Gastroesophageal sphincter (tissue), 4 donors: ENCODE data around the gene SAMD14. TPM values are rescaled to one million over a fixed set of nuclear protein-coding genes. Genes with fewer than 3 reads are reported as not detected.
"Not testable (repeated sequence)": the region's sequence is repeated elsewhere in the genome, so short reads cannot be mapped to it uniquely, and the experiment has no call there.

Source experiments
- ATAC-seq: fragments of 150-250 bp; one replicate; pipeline ENCODE4 v1.9.1; 2016; ENCODE audit warnings: mild to moderate bottlenecking, moderate library complexity
- H3K27ac ChIP-seq, 4 donors: fragments of 200-600 bp; sonication (generic) in 3 of 4; 1 replicate in 3 of 4; 2 replicates in 1 of 4; pipeline ENCODE4 v1.5.1; 2016 to 2019
- H3K27me3 ChIP-seq: fragments of 200-600 bp; sonication (generic); one replicate; pipeline ENCODE4 v1.5.1; 2019
- H3K36me3 ChIP-seq, 2 donors: fragments of 200-600 bp; sonication (generic); one replicate each; pipeline ENCODE4 v1.5.1; 2019; ENCODE audit warnings: control low read depth in 1 of 2
- H3K4me1 ChIP-seq, 3 donors: fragments of 200-600 bp; sonication (generic); 1 replicate in 2 of 3; 2 replicates in 1 of 3; pipeline ENCODE4 v1.5.1; 2016 to 2019; ENCODE audit warnings: control low read depth in 2 of 3
- H3K4me3 ChIP-seq, 2 donors: fragments of 200-600 bp; sonication (generic); one replicate each; pipeline ENCODE4 v1.5.1; 2019; ENCODE audit warnings: mild to moderate bottlenecking in 1 of 2, moderate library complexity in 1 of 2
- H3K9me3 ChIP-seq, 3 donors: fragments of 200-600 bp; sonication (generic); one replicate each; pipeline ENCODE4 v1.5.1; 2017 to 2019; ENCODE audit warnings: control low read depth in 2 of 3
- CTCF ChIP-seq, 4 experiments: fragments of 200-600 bp in 2 of 4; fragments of 450-650 bp in 2 of 4; sonication (generic) in 1 of 4; IDR thresholded peaks; one replicate each; pipeline ENCODE4 v1.5.1; 2017 to 2019; ENCODE audit warnings: antibody characterized with exemption in 4 of 4, mild to moderate bottlenecking in 2 of 4, moderate library complexity in 2 of 4
- EP300 ChIP-seq: sonication (generic); formaldehyde crosslinking; IDR thresholded peaks from one replicate; pipeline ENCODE4 v1.6.1; 2017; ENCODE audit warnings: antibody characterized with exemption, mild to moderate bottlenecking
- POLR2A ChIP-seq, 2 donors: fragments of 450-650 bp; IDR thresholded peaks; one replicate each; pipeline ENCODE4 v1.6.1; 2017; ENCODE audit warnings: antibody characterized with exemption in 2 of 2, mild to moderate bottlenecking in 2 of 2, moderate library complexity in 1 of 2
- POLR2AphosphoS5 ChIP-seq: sonication (generic); formaldehyde crosslinking; IDR thresholded peaks from one replicate; pipeline ENCODE4 v1.6.1; 2017; ENCODE audit warnings: antibody characterized with exemption
- whole genome bisulfite sequencing, 2 donors: methylation state at CpG; one replicate each; pipeline ENCODE4 v1.1.5; 2018; ENCODE audit warnings: low coverage in 1 of 2; 5-methylcytosine and 5-hydroxymethylcytosine counted together
- total RNA-seq, 4 donors: library from RNA; depleted of rRNA; stranded (reverse); fragments of >200 nt; gene quantifications; one replicate each; pipeline ENCODE4 v1.1.0, GENCODE V29; 2016

Gene SAMD14
- total RNA-seq, 4 donors from 2014 or later: 1.3 to 2.8 (median 2.3) TPM

- TF ChIP-seq EP300 (no peak), CTCF (IDR thresholded peaks at IDR 0.05) (no peak), POLR2AphosphoS5 (no peak), POLR2A (IDR thresholded peaks at IDR 0.05) (no peak)
- Histone ChIP-seq H3K36me3 (peaks cover 0 to 34% of the 10 kb centered on the region in 2 donors), H3K27me3 (no peaks in the 10 kb centered on the region), H3K27ac (peak overlapping the region; percentile 57 to 95 (median 92)), H3K4me3 (no peak overlapping the region), H3K9me3 (no peaks in the 10 kb centered on the region), H3K4me1 (peaks cover 11 to 62% (median 44%) of the 10 kb centered on the region in 3 donors)
- 29 to 66% methylated on average over 3 of the region's 3 CpGs for WGBS, 2 donors
- ATAC-seq: no peak
Observed at GRCh38 chr17:50065056-50065455, 64.9 kb downstream of the SAMD14 start.

- Histone ChIP-seq H3K27me3 (no peaks in the 10 kb centered on the region), H3K36me3 (peaks cover 0 to 27% of the 10 kb centered on the region in 2 donors), H3K9me3 (no peaks in the 10 kb centered on the region), H3K4me1 (peaks cover 14 to 69% (median 50%) of the 10 kb centered on the region in 3 donors), H3K4me3 (no peak overlapping the region), H3K27ac (peak overlapping the region; percentile 57 to 95 (median 92))
- 80% methylated on average over 1 to 3 of the region's 20 CpGs for WGBS, 2 donors
- TF ChIP-seq EP300: no peak
- peak; percentile 72 for TF ChIP-seq POLR2AphosphoS5
- peak; percentile 50 for ATAC-seq
Observed at GRCh38 chr17:50064253-50065001, 65.5 kb downstream of the SAMD14 start.

GRCh38 chr17:50063561-50064252 is 66.3 kb downstream of the SAMD14 start:
- H3K9me3 ChIP-seq: no peaks in the 10 kb centered on the region
- no peak overlapping the region for H3K4me3 ChIP-seq
- peaks cover 14 to 76% (median 56%) of the 10 kb centered on the region in 3 donors for H3K4me1 ChIP-seq
- H3K36me3 ChIP-seq: peaks cover 0 to 22% of the 10 kb centered on the region in 2 donors
- no peaks in the 10 kb centered on the region for H3K27me3 ChIP-seq
- 60% methylated on average over 1 of the region's 8 CpGs; no CpG with 5 or more reads in 1 of the 2 donors for WGBS, 2 donors
- H3K27ac ChIP-seq: peak overlapping the region; percentile 2 to 95 (median 92)
- TF ChIP-seq EP300 (no peak), POLR2A (IDR thresholded peaks at IDR 0.05) (no peak), CTCF (IDR thresholded peaks at IDR 0.05) (no peak), POLR2AphosphoS5 (no peak)
- ATAC-seq: no peak

- H3K4me3 ChIP-seq: no peak overlapping the region
- no peaks in the 10 kb centered on the region for H3K9me3 ChIP-seq
- peak overlapping the region; percentile 39 to 95 (median 92) for H3K27ac ChIP-seq
- TF ChIP-seq POLR2AphosphoS5 (peak; percentile 94), CTCF (IDR thresholded peaks at IDR 0.05) (no peak)
- 20% methylated on average over 2 of the region's 10 CpGs; no CpG with 5 or more reads in 1 of the 2 donors for WGBS, 2 donors
- peaks cover 0 to 11% of the 10 kb centered on the region in 2 donors for H3K36me3 ChIP-seq
- peak; percentile 79 for ATAC-seq
- peaks cover 14 to 87% (median 64%) of the 10 kb centered on the region in 3 donors for H3K4me1 ChIP-seq
- no peaks in the 10 kb centered on the region for H3K27me3 ChIP-seq
Observed at GRCh38 chr17:50062293-50063243, 67.4 kb downstream of the SAMD14 start.

GRCh38 chr17:50061713-50062045 is 68.3 kb downstream of the SAMD14 start:
- peaks cover 14 to 96% (median 67%) of the 10 kb centered on the region in 3 donors for H3K4me1 ChIP-seq
- H3K36me3 ChIP-seq, H3K27me3 ChIP-seq: not testable (repeated sequence)

More at GRCh38 chr17:50061713-50062045, 68.3 kb downstream of the SAMD14 start:
- WGBS, 2 donors: 69% methylated on average over 5 of the region's 10 CpGs; no CpG with 5 or more reads in 1 of the 2 donors
- H3K9me3 ChIP-seq, ATAC-seq: not testable (repeated sequence)
- peak overlapping the region; percentile 39 to 95 (median 92) for H3K27ac ChIP-seq
- H3K4me3 ChIP-seq: peak overlapping the region in 1 of 2 donors; percentile 6
